Choroid plexus epithelial cell (primary cell): ENCODE results near the gene MINK1.
A peak's percentile ranks its signal among the peaks of the same experiment; 100 is the strongest.

Source experiments
- DNase-seq: peaks from one replicate; pipeline ENCODE4 v3.0.0-alpha.2; 2010; ENCODE audit warnings: low read depth
- H3K4me3 ChIP-seq: 2 replicates; pipeline ENCODE4 v1.5.1; 2011; ENCODE audit warnings: low read depth, mild to moderate bottlenecking, control low read depth, low read length, moderate library complexity
- TF ChIP-seq, protein P1 (sequence below): conservative IDR thresholded peaks from 2 replicates; pipeline ENCODE4 v1.5.1; 2011; ENCODE audit warnings: low read depth, mild to moderate bottlenecking, control low read depth, inconsistent platforms, low read length, moderate library complexity

The MINK1 gene

DNA sequence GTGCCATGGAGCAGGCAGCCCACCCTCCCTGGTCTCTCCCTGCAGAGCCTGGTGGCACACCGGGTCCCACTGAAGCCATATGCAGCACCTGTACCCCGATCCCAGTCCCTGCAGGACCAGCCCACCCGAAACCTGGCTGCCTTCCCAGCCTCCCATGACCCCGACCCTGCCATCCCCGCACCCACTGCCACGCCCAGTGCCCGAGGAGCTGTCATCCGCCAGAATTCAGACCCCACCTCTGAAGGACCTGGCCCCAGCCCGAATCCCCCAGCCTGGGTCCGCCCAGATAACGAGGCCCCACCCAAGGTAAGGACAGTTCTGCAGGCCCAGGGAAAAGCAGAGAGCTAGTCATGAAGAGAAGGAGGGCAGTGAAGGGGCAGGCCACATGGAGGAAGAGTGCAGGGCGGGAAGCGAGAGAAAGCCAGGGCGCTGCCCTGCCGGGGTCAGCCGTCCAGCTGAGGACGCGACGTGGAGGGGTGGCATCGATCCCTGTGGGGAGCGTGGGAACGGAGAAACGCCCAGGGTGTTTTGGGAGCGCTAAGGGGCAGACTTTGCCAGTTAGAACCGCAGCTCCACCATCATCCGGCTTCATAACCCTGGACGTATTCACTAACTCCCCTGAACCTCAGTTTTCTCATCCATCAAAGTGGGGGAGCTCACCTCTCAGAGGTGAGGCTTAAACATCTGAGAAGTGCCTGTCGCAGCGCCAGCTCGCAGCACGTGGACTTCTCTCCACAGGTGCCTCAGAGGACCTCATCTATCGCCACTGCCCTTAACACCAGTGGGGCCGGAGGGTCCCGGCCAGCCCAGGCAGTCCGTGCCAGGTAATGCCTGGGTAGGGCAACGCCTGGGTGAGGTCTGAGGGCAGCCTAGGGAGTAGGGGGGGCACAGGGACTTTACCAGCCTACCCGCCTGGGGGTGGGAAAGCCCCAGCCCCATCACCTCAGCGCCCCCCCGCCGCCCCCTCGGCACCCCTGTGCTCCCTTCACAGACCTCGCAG lies 58.6 kb downstream of the MINK1 start:
- TF ChIP-seq, protein P1, sequence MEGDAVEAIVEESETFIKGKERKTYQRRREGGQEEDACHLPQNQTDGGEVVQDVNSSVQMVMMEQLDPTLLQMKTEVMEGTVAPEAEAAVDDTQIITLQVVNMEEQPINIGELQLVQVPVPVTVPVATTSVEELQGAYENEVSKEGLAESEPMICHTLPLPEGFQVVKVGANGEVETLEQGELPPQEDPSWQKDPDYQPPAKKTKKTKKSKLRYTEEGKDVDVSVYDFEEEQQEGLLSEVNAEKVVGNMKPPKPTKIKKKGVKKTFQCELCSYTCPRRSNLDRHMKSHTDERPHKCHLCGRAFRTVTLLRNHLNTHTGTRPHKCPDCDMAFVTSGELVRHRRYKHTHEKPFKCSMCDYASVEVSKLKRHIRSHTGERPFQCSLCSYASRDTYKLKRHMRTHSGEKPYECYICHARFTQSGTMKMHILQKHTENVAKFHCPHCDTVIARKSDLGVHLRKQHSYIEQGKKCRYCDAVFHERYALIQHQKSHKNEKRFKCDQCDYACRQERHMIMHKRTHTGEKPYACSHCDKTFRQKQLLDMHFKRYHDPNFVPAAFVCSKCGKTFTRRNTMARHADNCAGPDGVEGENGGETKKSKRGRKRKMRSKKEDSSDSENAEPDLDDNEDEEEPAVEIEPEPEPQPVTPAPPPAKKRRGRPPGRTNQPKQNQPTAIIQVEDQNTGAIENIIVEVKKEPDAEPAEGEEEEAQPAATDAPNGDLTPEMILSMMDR, result no peak
- DNase-seq, result no peak
- H3K4me3 ChIP-seq, result no peak overlapping the region

DNA sequence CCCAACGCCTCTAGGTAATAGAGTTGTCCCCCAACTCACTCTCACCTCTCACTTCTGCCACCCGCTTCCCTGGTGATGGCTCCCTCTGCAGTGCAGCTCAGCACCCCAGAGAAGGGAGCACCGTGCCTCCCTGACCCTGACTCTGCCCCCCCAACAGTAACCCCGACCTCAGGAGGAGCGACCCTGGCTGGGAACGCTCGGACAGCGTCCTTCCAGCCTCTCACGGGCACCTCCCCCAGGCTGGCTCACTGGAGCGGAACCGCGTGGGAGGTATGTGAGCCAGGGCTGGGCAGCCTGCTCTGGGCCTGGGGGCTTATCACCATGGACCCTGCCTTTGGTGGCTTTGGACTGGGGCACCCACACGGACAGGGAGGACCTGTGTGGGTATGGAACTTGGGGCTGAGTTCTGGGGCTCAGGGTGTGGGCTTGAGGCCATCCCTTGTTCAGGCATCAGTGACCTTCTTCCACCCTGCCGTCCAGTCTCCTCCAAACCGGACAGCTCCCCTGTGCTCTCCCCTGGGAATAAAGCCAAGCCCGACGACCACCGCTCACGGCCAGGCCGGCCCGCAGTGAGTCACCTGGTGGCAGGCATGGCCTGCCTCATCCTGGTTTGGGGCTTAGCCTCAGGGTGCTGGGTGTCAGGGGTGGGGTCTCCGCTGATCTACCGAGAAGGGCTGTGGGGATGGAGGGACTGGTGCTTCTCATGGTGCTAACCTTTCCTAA lies 59.5 kb downstream of the MINK1 start:
- TF ChIP-seq, protein P1, result no peak
- no peak for DNase-seq
- H3K4me3 ChIP-seq, result no peak overlapping the region

DNA sequence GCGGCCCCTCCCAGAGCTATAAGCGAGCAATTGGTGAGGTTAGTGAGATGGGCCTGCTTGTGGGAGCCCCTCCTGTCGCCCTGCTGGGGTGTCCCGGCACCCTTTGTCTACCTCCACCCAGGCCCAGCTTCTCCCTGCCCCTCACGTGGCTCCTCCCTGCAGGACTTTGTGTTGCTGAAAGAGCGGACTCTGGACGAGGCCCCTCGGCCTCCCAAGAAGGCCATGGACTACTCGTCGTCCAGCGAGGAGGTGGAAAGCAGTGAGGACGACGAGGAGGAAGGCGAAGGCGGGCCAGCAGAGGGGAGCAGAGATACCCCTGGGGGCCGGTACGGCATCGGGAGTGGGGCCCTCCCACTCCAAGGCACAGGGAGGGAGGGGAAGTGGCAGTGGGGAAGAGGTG lies 60.1 kb downstream of the MINK1 start:
- no peak overlapping the region for H3K4me3 ChIP-seq
- TF ChIP-seq, protein P1, result no peak
- no peak for DNase-seq

DNA sequence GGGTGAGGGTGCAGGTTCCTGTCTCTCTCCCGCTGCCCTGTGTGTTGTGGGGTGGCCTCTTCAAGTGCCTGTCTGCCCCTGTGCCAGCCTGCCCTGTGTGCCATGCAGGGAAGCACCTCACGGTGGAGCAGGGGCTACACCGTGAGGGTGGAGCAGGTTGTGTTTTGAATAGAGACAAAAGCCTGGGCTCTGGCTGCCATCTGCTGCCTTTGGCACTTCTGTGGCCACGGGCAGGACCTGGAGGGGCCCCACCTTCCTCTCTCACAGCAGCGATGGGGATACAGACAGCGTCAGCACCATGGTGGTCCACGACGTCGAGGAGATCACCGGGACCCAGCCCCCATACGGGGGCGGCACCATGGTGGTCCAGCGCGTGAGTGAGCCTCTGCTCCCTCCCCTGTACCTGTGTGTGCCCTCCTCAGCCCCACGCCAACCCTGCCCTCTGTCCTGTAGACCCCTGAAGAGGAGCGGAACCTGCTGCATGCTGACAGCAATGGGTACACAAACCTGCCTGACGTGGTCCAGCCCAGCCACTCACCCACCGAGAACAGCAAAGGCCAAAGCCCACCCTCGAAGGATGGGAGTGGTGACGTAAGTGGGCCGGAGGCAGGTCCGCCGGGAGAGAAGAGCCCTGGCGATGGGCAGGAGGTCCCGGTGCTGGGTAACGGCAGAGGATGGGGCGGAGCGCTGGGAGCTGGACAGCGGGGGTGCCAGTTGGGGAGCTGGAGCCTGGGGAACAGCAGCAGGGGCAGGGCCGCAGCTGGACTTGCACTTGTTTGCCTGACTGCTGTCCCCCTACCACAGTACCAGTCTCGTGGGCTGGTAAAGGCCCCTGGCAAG lies 60.8 kb downstream of the MINK1 start:
- DNase-seq, result no peak
- TF ChIP-seq, protein P1, result no peak
- H3K4me3 ChIP-seq, result no peak overlapping the region

DNA sequence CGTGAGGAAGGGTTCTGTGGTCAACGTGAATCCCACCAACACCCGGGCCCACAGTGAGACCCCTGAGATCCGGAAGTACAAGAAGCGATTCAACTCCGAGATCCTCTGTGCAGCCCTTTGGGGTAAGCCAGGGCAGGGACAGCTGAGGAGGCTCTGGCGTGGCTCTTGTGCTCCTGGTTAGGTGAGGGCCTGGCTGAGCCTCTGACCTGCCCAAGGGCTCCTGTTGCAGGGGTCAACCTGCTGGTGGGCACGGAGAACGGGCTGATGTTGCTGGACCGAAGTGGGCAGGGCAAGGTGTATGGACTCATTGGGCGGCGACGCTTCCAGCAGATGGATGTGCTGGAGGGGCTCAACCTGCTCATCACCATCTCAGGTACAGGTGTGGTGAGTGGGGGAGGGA lies 62.0 kb downstream of the MINK1 start:
- H3K4me3 ChIP-seq, result no peak overlapping the region
- TF ChIP-seq, protein P1, result no peak
- DNase-seq, result no peak

DNA sequence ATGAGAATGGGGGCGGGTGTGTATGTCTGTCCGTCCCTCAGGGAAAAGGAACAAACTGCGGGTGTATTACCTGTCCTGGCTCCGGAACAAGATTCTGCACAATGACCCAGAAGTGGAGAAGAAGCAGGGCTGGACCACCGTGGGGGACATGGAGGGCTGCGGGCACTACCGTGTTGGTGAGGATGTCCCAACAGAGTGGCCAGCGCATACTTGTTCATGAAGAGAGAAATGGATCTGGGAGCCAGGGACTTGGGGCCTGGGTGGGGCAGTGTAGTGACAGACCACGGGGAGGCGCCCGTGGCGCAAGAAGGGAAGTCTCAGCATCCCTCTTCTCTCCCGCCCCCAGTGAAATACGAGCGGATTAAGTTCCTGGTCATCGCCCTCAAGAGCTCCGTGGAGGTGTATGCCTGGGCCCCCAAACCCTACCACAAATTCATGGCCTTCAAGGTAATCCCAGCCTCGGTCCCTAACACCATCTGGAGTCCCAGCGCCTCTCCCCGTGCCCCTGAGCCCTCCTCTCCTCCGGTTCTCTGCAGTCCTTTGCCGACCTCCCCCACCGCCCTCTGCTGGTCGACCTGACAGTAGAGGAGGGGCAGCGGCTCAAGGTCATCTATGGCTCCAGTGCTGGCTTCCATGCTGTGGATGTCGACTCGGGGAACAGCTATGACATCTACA lies 62.7 kb downstream of the MINK1 start:
- TF ChIP-seq, protein P1, result peak; percentile 30
- no peak for DNase-seq
- no peak overlapping the region for H3K4me3 ChIP-seq
